Right lobe of liver (tissue), 4 donors: ENCODE measurements around the gene TOM1.

Experiments used
- POLR2A ChIP-seq: fragments of 450-650 bp; IDR thresholded peaks from one replicate; pipeline ENCODE4 v1.6.1; 2017; ENCODE audit warnings: antibody characterized with exemption, mild to moderate bottlenecking
- TF ChIP-seq, protein P1 (sequence below), 4 donors: fragments of 200-600 bp in 3 of 4; fragments of 450-650 bp in 1 of 4; IDR thresholded peaks; one replicate each; pipeline versions ENCODE4 v1.5.1 to v1.8.0; 2016 to 2022; ENCODE audit warnings: antibody characterized with exemption in 4 of 4, mild to moderate bottlenecking in 2 of 4
- donor health status: DM: no; HTN: no; CAD: no.
- donor health status: DM: no; HTN: no; CAD: no.
- donor health status: DM: no; HTN: yes; CAD: no.

DNA sequence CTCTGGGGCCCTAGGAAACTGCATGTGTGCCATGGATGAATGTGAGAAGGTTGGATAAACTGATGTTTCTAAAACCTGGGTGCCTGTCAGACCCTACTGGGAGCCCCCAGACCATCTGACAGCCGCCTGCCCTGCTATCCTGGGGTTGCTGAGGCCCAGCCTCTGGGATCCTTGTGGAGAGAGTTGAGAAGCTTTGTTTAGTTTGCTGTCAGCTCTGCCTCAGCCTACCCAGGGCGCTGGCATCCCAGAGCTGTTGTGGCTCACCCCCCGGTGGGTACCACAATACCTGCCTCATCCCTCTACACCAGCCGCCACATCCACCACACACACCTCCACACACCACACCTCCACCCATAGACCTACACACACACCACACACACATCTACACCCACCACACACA, 42.7 kb downstream of the TOM1 start:
- TF ChIP-seq, protein P1, sequence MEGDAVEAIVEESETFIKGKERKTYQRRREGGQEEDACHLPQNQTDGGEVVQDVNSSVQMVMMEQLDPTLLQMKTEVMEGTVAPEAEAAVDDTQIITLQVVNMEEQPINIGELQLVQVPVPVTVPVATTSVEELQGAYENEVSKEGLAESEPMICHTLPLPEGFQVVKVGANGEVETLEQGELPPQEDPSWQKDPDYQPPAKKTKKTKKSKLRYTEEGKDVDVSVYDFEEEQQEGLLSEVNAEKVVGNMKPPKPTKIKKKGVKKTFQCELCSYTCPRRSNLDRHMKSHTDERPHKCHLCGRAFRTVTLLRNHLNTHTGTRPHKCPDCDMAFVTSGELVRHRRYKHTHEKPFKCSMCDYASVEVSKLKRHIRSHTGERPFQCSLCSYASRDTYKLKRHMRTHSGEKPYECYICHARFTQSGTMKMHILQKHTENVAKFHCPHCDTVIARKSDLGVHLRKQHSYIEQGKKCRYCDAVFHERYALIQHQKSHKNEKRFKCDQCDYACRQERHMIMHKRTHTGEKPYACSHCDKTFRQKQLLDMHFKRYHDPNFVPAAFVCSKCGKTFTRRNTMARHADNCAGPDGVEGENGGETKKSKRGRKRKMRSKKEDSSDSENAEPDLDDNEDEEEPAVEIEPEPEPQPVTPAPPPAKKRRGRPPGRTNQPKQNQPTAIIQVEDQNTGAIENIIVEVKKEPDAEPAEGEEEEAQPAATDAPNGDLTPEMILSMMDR (IDR thresholded peaks at IDR 0.05): no peak
- no peak for TF ChIP-seq POLR2A
